H9 (cell line): Measurements from ENCODE around the gene DSTN. TPM values are rescaled to one million over a fixed set of nuclear protein-coding genes. Genes with fewer than 3 reads are reported as not detected.

Experiments
- DNase-seq: peaks from one replicate; pipeline ENCODE4 v3.0.0-alpha.2; 2017
- H2AFZ ChIP-seq: one replicate; pipeline ENCODE4 v1.6.1; 2013; ENCODE audit warnings: mild to moderate bottlenecking, low read length, control low read depth, moderate library complexity
- H2AK5ac ChIP-seq: 2 replicates; pipeline ENCODE4 v1.6.1; 2013; ENCODE audit warnings: low read length, control low read depth, mixed read lengths; ENCODE audit not compliant: insufficient read length
- H2BK120ac ChIP-seq: one replicate; pipeline ENCODE4 v1.6.1; 2013; ENCODE audit warnings: low read depth, mild to moderate bottlenecking, low read length, control low read depth, inconsistent platforms; ENCODE audit not compliant: poor library complexity, severe bottlenecking
- H2BK12ac ChIP-seq: 2 replicates; pipeline ENCODE4 v1.6.1; 2013; ENCODE audit warnings: low read length, control low read depth, mixed read lengths, low read depth; ENCODE audit not compliant: insufficient read length
- H2BK15ac ChIP-seq: 2 replicates; pipeline ENCODE4 v1.6.1; 2013; ENCODE audit warnings: low read depth, low read length, control low read depth
- H2BK20ac ChIP-seq: one replicate; pipeline ENCODE4 v1.6.1; 2013; ENCODE audit warnings: low read depth, mild to moderate bottlenecking, low read length, control low read depth, inconsistent platforms; ENCODE audit not compliant: poor library complexity, severe bottlenecking
- H2BK5ac ChIP-seq: 2 replicates; pipeline ENCODE4 v1.6.1; 2013; ENCODE audit warnings: low read length, control low read depth, mixed read lengths; ENCODE audit not compliant: insufficient read length
- H3K14ac ChIP-seq: 2 replicates; pipeline ENCODE4 v1.6.1; 2013; ENCODE audit warnings: low read length, control low read depth; ENCODE audit not compliant: insufficient read depth
- H3K18ac ChIP-seq: 2 replicates; pipeline ENCODE4 v1.6.1; 2013; ENCODE audit warnings: low read depth, mild to moderate bottlenecking, mixed read lengths, low read length, control low read depth; ENCODE audit not compliant: insufficient read length
- H3K23ac ChIP-seq: 2 replicates; pipeline ENCODE4 v1.6.1; 2013; ENCODE audit warnings: low read length, control low read depth, mixed read lengths, low read depth; ENCODE audit not compliant: insufficient read length
- H3K23me2 ChIP-seq: 2 replicates; pipeline ENCODE4 v1.6.1; 2013; ENCODE audit warnings: low read depth, mild to moderate bottlenecking, mixed read lengths, low read length, control low read depth; ENCODE audit not compliant: insufficient read length, poor library complexity, severe bottlenecking
- H3K27ac ChIP-seq: 2 replicates; pipeline ENCODE4 v1.5.1; 2013; ENCODE audit warnings: low read length, control low read depth, mixed read lengths, low read depth; ENCODE audit not compliant: insufficient read length
- H3K27me3 ChIP-seq: 2 replicates; pipeline ENCODE4 v1.6.1; 2013; ENCODE audit warnings: low read length, control low read depth, inconsistent platforms; ENCODE audit not compliant: insufficient read depth
- H3K4ac ChIP-seq: 2 replicates; pipeline ENCODE4 v1.6.1; 2013; ENCODE audit warnings: low read depth, mild to moderate bottlenecking, control low read depth, inconsistent platforms, low read length, moderate library complexity
- H3K4me1 ChIP-seq: 2 replicates; pipeline ENCODE4 v1.6.1; 2013; ENCODE audit warnings: low read length, control low read depth, inconsistent platforms; ENCODE audit not compliant: insufficient read depth
- H3K4me2 ChIP-seq: 2 replicates; pipeline ENCODE4 v1.6.1; 2013; ENCODE audit warnings: low read length, control low read depth, mixed read lengths; ENCODE audit not compliant: insufficient read length, insufficient read depth
- H3K56ac ChIP-seq: 2 replicates; pipeline ENCODE4 v1.6.1; 2013; ENCODE audit warnings: low read depth, mild to moderate bottlenecking, mixed read lengths, low read length, control low read depth; ENCODE audit not compliant: insufficient read length
- H3K79me1 ChIP-seq: 2 replicates; pipeline ENCODE4 v1.6.1; 2013; ENCODE audit warnings: low read depth, mild to moderate bottlenecking, moderate library complexity, low read length, control low read depth, inconsistent platforms; ENCODE audit not compliant: insufficient read depth, poor library complexity, severe bottlenecking
- H3K79me2 ChIP-seq: 2 replicates; pipeline ENCODE4 v1.6.1; 2013; ENCODE audit warnings: low read length, control low read depth, inconsistent platforms; ENCODE audit not compliant: insufficient read depth
- H3K9ac ChIP-seq: 2 replicates; pipeline ENCODE4 v1.6.1; 2013; ENCODE audit warnings: low read length, control low read depth, mixed read lengths; ENCODE audit not compliant: insufficient read length; ENCODE audit errors: extremely low read depth
- H3K9me3 ChIP-seq: one replicate; pipeline ENCODE4 v1.6.1; 2013; ENCODE audit warnings: low read depth, low read length, inconsistent platforms; ENCODE audit not compliant: control insufficient read depth
- H3T11ph ChIP-seq: one replicate; pipeline ENCODE4 v1.6.1; 2013; ENCODE audit warnings: mild to moderate bottlenecking, low read length, control low read depth, inconsistent platforms
- H4K20me1 ChIP-seq: one replicate; pipeline ENCODE4 v1.6.1; 2013; ENCODE audit not compliant: control insufficient read depth, insufficient read length, insufficient read depth
- H4K5ac ChIP-seq: 2 replicates; pipeline ENCODE4 v1.6.1; 2013; ENCODE audit warnings: low read depth, mild to moderate bottlenecking, mixed read lengths, low read length, control low read depth; ENCODE audit not compliant: insufficient read length
- H4K8ac ChIP-seq: replicated peaks from 2 replicates; pipeline ENCODE4 v1.6.1; 2013; ENCODE audit warnings: low read length, control low read depth, mixed read lengths, low read depth; ENCODE audit not compliant: insufficient read length
- H4K91ac ChIP-seq: 2 replicates; pipeline ENCODE4 v1.6.1; 2013; ENCODE audit warnings: low read depth, mild to moderate bottlenecking, moderate library complexity, mixed read lengths, low read length, control low read depth; ENCODE audit not compliant: insufficient read length
- H3K27ac Mint-ChIP-seq, 3 experiments: 2 replicates in 2 of 3; 3 replicates in 1 of 3; pipeline ENCODE4 v1.8.0; 2020 to 2021; ENCODE audit warnings: mixed read lengths in 3 of 3, mild to moderate bottlenecking in 1 of 3, moderate library complexity in 1 of 3
- H3K27me3 Mint-ChIP-seq: 2 replicates; pipeline ENCODE4 v1.8.0; 2021; ENCODE audit warnings: low read depth, mild to moderate bottlenecking, moderate library complexity, mixed read lengths
- H3K36me3 Mint-ChIP-seq, 3 experiments: 2 replicates in 2 of 3; 3 replicates in 1 of 3; pipeline ENCODE4 v1.8.0; 2020 to 2021; ENCODE audit warnings: low read depth in 3 of 3, mixed read lengths in 3 of 3; ENCODE audit not compliant: insufficient read depth in 1 of 3
- H3K4me1 Mint-ChIP-seq, 2 experiments: 2 replicates each; pipeline ENCODE4 v1.8.0; 2020; ENCODE audit warnings: mixed read lengths in 2 of 2
- H3K4me3 Mint-ChIP-seq, 2 experiments: 2 replicates in 1 of 2; 3 replicates in 1 of 2; pipeline ENCODE4 v1.8.0; 2020 to 2021; ENCODE audit warnings: mild to moderate bottlenecking in 2 of 2, mixed read lengths in 2 of 2, moderate library complexity in 1 of 2
- H3K9me3 Mint-ChIP-seq, 2 experiments: 2 replicates in 1 of 2; 3 replicates in 1 of 2; pipeline ENCODE4 v1.8.0; 2020; ENCODE audit warnings: mild to moderate bottlenecking in 2 of 2, mixed read lengths in 2 of 2, moderate library complexity in 1 of 2
- CTCF ChIP-seq: fragments of 200-600 bp; sonication (generic); conservative IDR thresholded peaks from 3 replicates; pipeline ENCODE4 v1.8.0; 2021; ENCODE audit warnings: antibody characterized with exemption, mild to moderate bottlenecking
- WGBS: extraction: QIAGEN DNeasy Blood & Tissue Kit; methylation state at CpG from one replicate; pipeline ENCODE4 v1.1.7; 2013; ENCODE audit warnings: missing lambda C conversion rate, low lambda C conversion rate, mixed read lengths; ENCODE audit not compliant: insufficient read length; ENCODE audit errors: extremely low coverage; 5-methylcytosine and 5-hydroxymethylcytosine counted together
- total RNA-seq: library from RNA; stranded (reverse); gene quantifications from 2 replicates; pipeline ENCODE4 v1.2.1, GENCODE V29; 2021

The DSTN gene
- total RNA-seq, 1 experiment from 2014 or later: 145 TPM

- H3K79me1 ChIP-seq: no peaks in the 10 kb centered on the region
- no peak overlapping the region for H2AFZ ChIP-seq
- no peak overlapping the region for H3K56ac ChIP-seq
- H2BK12ac ChIP-seq: no peak overlapping the region
- no peaks in the 10 kb centered on the region for H3K79me2 ChIP-seq
- no peak overlapping the region for H3K4me2 ChIP-seq
- no peak overlapping the region for H3K14ac ChIP-seq
- H3K4me1 ChIP-seq: no peaks in the 10 kb centered on the region
- Mint-ChIP-seq H3K27me3 (no peaks in the 10 kb centered on the region; the same call in 1 of the 2 replicates), H3K4me3 (no peak overlapping the region), H3K27ac (no peak overlapping the region), H3K36me3 (peaks cover 11 to 44% (median 38%) of the 10 kb centered on the region in 3 experiments; a peak in 6 of 7 replicates), H3K9me3 (no peaks in the 10 kb centered on the region), H3K4me1 (peaks cover 7 to 14% of the 10 kb centered on the region in 2 experiments)
- no peak overlapping the region for H2BK120ac ChIP-seq
- no peak overlapping the region for H2BK20ac ChIP-seq
- no peak overlapping the region for H2BK5ac ChIP-seq
- no peak for DNase-seq
- no peaks in the 10 kb centered on the region for H3K9me3 ChIP-seq
- no peak overlapping the region for H3K9ac ChIP-seq
- H4K91ac ChIP-seq: no peak overlapping the region
- no peak overlapping the region for H2BK15ac ChIP-seq
- no peak overlapping the region for H3K27ac ChIP-seq
- no peaks in the 10 kb centered on the region for H3K27me3 ChIP-seq
- H4K8ac ChIP-seq: no peak overlapping the region
- no peak overlapping the region for H2AK5ac ChIP-seq
- no peak overlapping the region for H3K23ac ChIP-seq
- no CpG with 5 or more reads among the region's 22 CpGs for WGBS
- H3K23me2 ChIP-seq: no peaks in the 10 kb centered on the region
- no peak for TF ChIP-seq CTCF
- no peaks in the 10 kb centered on the region for H4K20me1 ChIP-seq
- H3T11ph ChIP-seq: no peak overlapping the region
- no peak overlapping the region for H4K5ac ChIP-seq
- H3K18ac ChIP-seq: no peak overlapping the region
- no peak overlapping the region for H3K4ac ChIP-seq
Observed at GRCh38 chr20:17615645-17616479, 46.0 kb downstream of the DSTN start.
